Endothelial cell of hepatic sinusoid (primary cell): ENCODE data around the gene MICAL1.

ENCODE experiments used
- in situ Hi-C: cut with HindIII; loops from 2 replicates; pipeline ENCODE4 v1.10.0; 2017; ENCODE audit warnings: low sequenced_read_pairs

MICAL1 gene

DNA sequence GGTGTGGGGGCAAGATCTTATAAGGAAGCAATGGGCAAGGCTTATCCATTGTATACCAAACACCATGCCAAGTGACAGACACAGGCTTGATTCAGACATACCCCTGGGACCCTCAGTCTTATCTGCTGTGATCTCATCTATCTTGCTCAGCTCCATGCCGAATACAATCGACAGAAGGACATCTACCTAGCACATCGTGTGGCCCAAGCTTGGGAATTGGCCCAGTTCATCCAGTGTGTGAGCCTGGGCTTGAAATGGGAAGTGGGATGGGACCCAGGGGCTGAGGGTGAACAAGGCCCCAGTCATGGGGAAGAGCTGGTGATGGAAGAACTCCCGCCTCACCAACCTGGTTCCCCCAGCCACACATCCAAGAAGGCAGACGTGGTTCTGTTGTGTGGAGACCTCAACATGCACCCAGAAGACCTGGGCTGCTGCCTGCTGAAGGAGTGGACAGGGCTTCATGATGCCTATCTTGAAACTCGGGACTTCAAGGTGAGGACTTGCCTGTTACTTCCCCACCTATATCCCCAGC is 13.1 kb downstream of the MICAL1 start:
- in situ Hi-C loops: loop anchor here (5.0 kb wide), 1 partner anchor 85 kb away; no protein-coding TSS in a partner anchor

DNA sequence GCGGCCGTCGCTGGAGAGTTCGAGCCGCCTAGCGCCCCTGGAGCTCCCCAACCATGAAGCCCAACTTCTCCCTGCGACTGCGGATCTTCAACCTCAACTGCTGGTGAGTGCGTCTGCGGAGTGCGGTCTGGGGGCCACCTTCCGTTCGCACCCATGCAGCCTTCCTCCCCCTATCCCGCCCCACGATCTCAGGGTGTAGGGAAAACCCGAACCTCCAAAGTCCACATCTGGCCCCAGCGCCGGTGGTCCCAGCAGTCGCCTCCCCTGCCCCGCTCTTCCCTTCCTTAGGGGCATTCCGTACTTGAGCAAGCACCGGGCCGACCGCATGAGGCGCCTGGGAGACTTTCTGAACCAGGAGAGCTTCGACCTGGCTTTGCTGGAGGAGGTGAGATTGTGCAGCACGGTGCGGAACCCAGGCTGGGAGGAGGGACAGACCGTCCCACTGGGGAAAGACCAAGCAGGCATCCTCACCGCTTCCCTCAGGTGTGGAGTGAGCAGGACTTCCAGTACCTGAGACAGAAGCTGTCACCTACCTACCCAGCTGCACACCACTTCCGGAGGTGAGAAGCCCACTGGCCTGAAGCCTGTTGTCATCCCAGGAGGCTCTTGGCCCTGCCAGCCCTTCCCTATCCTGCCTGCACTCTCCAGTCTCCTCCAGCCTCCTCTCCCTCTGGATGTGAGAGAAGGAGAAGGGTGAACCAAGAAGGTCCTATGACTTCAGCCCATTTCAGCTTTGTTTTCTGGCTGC is 14.3 kb downstream of the MICAL1 start:
- in situ Hi-C loops: loop anchor here (5.0 kb wide), 1 partner anchor 86 kb away; no protein-coding TSS in a partner anchor

DNA sequence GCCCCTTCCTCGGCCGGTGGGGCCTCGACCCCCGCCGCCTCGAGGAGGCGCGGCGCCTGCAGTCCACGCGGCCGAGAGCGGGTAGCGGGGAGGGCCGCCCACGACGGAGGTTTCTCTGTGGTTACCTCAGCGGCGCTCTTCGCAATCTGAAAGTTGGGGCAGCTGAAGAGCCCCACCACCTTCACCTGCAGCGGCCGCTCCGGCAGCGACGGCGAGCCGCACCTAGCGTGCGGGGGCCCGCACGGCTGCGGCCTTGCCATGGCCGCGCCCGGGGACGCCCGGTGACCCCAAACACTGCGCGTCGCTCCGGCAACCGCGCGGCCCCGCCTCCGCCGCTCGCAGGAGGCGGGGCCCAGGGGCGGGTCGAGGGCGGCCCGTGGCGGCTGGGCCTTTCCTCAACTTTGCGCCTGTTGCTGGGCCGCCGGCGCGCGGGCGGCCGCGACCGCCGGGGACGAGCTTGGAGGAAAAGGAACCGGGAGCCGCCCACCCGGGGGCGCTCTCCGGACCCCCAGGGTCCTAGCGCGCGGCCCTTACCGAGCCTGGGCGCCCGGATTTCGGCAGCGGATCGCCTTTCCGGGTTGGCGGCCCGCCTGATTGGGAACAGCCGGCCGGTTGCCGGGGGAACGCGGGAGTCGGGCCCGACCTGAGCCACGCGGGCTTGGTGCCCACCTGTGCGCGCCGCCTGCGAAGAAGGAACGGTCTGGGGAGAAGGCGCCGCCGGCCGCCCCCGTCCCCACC is 15.1 kb downstream of the MICAL1 start, which contains the start of the genes PPIL6 and SMPD2:
Gene PPIL6, minus strand, starts transcription at position 298 of the 738 bp plus-strand sequence. Its CDS starts 38 bp downstream, at position 260.
Gene SMPD2, plus strand, starts transcription at position 394 of the 738 bp plus-strand sequence. CDS start 398 bp downstream, outside the sequence.
- in situ Hi-C loops: loop anchor here (5.0 kb wide), 1 partner anchor 87 kb away; no protein-coding TSS in a partner anchor

DNA sequence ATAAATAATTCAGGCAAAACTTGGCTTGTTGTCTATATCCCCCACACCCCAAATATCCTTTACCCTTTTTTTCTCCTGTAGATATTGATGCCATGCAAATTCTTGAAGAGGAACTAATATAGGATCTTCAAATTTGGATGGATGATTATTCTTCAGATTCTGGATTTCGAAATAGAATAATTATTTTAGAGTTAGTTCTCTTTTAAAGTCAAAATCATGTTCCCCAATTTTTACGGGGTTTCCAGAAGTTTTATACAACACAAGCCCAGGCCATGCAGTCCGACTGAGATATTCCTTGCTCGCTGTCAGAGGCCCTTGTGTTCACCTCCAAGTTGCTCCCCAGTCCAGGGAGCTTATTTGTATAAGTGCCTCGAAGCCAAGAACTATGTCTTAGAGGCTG is 19.5 kb downstream of the MICAL1 start:
- in situ Hi-C loops: no loop called here

DNA sequence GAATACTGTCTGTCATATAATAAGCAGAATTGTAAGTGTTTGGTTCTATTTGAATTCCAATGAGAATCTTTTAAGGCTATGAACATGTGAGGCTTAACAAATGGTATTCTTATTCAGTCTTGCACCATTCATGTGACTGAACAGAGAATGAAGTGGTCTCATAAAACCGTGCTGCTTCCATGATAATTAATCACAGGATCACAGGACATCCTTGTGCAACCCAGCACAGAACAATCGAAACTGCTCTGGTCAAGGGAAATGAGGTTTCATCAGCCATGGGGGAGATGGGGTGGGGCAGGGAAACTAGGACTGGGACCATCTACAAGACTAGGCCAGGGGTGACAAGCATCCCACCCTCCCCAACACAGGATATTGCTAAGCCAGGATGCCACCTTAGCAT is 21.1 kb downstream of the MICAL1 start:
- in situ Hi-C loops: no loop called here

DNA sequence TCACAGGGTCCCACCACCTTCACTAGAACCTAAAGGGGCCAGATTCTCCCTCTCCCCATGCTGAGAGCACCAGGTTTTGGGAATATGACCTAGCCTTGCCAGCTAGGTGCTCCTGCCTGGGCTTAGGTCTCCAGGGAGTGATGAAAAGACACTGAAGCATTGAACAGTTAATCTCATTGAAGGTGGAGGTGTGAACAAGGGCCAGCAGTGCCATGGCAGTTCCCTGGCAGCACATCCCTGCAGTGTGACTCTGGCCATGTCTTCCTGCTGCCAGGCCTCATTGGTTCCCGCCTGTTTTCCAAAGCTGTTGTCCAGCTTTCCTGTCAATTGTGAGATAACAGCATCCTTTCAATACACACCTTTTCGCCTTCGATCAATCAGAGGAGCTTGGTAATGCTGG is 26.1 kb downstream of the MICAL1 start:
- in situ Hi-C loops: no loop called here

DNA sequence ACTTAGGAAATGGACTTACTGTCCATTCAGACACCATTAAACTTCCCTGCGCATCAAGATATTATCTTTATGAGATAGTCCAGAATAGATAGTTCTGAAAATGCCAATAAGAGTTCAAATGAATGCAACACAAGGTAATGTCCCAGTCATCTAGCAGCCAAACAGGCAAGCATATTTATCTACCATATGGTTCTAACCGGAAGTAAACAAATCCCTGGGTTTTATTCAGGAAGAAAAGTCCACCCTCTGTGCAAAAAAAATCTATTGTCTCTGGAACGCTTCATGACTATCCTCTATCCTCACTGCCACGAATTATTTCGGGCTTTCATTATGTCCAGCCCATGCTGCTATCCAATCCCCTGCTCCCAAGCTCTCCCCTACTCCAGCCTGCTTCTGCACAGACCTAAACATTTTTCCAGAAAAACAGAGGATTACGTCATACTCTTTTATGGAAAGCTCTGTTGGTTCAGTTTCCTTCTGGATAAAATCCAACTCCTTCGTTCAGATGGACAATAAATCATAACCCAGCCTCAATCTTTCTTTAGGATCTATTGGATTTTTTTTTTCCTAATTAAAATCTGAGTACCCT is 26.6 kb downstream of the MICAL1 start:
- in situ Hi-C loops: no loop called here

DNA sequence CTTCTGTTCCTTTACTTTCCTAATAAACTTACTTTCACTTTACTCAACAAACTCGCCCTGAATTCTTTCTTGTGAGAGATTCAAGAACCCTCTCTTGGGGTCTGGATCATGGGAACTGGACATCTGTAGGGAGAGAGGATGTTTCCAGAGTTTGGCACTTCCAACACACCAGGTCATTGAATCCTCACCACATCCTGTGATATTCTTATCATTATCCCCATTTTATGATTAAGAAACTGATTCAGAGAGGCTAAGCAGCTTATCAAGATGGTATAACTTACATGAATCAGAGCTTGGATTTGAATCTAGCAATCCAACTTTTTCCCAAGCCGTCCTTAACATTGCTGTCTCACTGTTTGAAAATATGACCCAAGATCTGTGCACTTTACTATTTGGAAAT is 30.6 kb downstream of the MICAL1 start:
- in situ Hi-C loops: no loop called here

DNA sequence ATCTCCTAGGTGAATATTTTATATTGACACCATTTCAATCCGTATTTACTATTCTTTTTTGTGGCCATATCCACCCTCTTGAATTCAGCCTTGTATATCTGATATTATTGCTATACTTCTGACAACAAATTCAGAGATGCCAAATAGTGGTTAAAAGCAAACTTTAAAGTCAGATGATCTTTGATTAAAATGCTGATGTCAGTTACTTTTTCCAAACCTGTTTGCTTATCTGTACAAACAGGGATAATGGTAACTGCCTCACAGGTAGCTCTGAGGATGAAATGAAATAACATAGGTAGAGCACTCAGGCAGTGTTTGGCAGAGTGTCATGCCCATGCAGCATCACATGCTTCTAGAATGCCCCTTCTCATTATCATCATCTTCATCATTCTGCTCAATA is 34.4 kb downstream of the MICAL1 start:
- in situ Hi-C loops: no loop called here

DNA sequence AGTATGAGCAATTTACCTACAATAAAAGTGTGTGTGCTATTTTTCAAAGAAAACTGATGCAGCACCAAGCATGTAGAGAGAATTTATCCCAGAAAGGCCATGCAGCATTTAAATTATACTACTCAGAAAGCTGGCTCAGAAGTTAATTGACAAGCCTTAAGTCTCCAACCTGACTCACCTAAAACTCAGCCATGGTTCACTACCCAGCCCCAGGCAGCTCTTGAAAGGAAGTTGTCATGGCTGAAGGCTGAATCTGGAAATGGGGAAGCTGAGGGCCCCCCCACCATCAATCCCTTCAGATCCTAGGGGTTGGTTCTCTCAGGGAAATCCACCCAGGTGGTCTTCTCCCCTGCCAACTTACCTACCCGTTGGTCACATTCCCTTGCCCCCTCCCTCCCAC is 34.8 kb downstream of the MICAL1 start:
- in situ Hi-C loops: no loop called here

DNA sequence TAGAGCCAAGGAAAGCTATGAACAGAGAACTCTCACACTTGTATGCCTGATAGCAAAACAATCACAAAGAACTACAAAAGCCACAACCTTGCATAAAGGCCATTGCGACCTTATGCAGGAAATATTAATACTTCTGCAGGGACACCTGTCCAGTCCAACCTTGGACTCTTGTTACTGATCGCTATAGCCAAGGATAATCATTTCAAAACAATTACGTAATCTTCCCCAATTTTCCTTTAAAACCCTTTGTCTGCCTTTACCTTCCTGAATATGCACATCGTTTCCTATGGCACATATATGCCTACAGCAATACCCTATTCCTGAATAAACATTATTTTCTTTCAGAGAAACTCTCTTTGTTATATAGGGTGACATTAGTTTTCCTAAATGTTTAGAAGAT is 37.9 kb downstream of the MICAL1 start:
- in situ Hi-C loops: no loop called here

DNA sequence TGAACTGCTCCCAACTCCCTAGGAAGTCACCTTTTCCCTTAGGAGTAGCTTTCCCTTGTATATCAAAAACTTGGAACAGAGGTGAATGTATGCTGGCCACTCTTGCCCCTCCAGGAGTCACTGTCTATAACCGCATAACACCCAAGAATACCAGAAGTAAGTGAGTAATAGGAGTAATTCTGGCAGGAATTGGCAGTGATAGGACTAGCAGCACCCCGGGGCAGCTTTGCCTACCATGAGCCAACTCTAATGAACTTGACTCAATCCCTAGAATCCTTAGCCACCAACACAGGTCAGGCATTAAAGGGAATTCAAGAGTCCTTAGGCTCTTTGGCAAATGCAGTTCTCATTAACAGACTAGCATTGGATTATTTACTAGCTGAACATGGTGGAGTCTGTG is 44.5 kb downstream of the MICAL1 start:
- in situ Hi-C loops: no loop called here

DNA sequence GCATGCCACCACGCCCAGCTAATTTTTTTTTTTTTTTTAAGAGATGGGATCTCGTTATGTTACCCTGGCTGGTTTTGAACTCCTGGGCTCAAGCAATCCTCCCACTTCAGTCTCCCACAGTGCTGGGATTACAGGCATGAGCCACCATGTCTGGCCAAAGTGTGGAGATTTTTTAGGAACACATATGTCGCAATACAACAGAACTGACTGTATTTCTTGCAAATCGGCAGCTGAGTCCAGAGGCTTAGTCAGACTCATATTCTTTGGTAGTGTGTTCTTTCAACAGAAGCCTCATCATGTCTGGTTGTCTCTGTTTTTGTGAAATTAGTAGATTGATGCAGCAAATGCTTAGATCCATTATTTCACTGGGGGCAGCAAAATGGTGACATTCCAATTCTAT is 49.4 kb downstream of the MICAL1 start:
- in situ Hi-C loops: loop anchor here (10.0 kb wide), 1 partner anchor 71 kb away; no protein-coding TSS in a partner anchor

DNA sequence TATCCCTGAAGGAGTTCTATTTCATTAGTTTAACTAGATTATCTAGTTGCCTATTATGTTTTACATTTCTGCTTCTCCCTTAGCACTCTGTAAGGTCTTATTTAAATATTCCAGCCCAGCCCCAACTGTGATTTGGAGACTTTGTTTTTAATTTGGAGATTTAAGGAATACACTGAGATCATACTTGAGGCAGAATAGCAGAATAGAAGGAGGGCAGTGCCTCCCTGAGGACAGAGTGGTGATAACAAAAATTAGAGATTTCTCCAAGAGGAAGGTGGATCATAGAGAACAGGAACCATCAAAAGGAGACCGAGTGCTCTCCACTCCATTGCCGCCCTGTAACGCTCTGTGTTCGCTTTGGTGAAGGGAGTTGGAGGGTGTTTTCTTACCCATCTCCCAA is 58.6 kb downstream of the MICAL1 start:
- in situ Hi-C loops: no loop called here

DNA sequence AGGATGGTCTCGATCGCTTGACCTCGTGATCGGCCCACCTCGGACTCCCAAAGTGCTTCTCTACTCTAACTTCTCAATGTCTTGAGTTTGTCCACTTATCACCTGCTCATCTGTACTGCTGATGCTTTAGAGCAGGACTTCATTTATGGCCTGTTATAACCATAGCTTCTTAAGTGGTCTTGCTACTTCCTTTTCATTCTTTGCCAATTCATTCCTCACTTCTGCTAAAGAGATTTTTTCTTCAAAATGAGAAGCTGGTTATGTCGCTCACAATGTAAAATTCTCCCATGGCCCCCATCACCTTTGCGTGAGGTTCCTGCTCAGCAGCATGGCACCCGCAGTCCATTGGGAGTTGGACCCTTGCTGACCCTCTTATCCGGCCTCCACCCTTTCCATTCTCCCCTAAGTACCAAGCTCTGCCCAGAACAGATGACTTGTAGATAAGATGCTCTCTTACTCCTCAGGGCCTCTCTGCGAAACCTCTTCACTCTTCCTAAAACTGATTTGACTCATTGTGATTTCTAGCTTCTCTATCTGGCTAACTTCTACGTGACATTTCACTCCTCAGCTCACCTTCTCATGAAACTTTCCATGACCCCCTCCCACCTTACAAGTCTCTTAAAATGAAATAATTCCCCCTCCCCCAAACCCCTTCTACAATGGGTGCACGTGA is 59.4 kb downstream of the MICAL1 start:
- in situ Hi-C loops: no loop called here
